Stimulated activated CD4-positive, alpha-beta T cell treated with anti-CD3 and anti-CD28 coated beads, Interleukin-2, amount 100 ng/mL, for 48 hours (primary cell): ENCODE data around the gene GRK2.

Experiments
- DNase-seq, 2 donors: peaks; one replicate each; pipeline ENCODE4 v3.0.0-alpha.2; 2020

The GRK2 gene

GRCh38 chr11:67301313-67301921 lies 35.1 kb downstream of the GRK2 start:
- no peak for DNase-seq

GRCh38 chr11:67301951-67302516 lies 35.8 kb downstream of the GRK2 start:
- DNase-seq = no peak

- no peak for DNase-seq
These were observed 36.4 kb downstream of the GRK2 start for GRCh38 chr11:67302571-67303131.

GRCh38 chr11:67303132-67303834 lies 37.0 kb downstream of the GRK2 start, which contains the start of gene SSH3:
SSH3 (plus strand) TSS chr11:67303530; CDS start chr11:67303626, 96 bp downstream.
- DNase-seq = peak in 1 of 2 donors; percentile 49

- DNase-seq = no peak
These were observed 37.6 kb downstream of the GRK2 start for GRCh38 chr11:67303835-67304411.

- DNase-seq = no peak
These were observed 38.3 kb downstream of the GRK2 start for GRCh38 chr11:67304511-67305113.

- no peak for DNase-seq
These were observed 40.7 kb downstream of the GRK2 start for GRCh38 chr11:67306769-67307544.

GRCh38 chr11:67307545-67308001 lies 41.3 kb downstream of the GRK2 start:
- DNase-seq = no peak

GRCh38 chr11:67308031-67308866 lies 42.0 kb downstream of the GRK2 start:
- no peak for DNase-seq

GRCh38 chr11:67309166-67309565 lies 42.9 kb downstream of the GRK2 start:
- DNase-seq = no peak

GRCh38 chr11:67309661-67310061 lies 43.4 kb downstream of the GRK2 start:
- no peak for DNase-seq

GRCh38 chr11:67310246-67311050 lies 44.2 kb downstream of the GRK2 start:
- no peak for DNase-seq

GRCh38 chr11:67311051-67311555 lies 44.8 kb downstream of the GRK2 start:
- no peak for DNase-seq

- DNase-seq = no peak
These were observed 45.3 kb downstream of the GRK2 start for GRCh38 chr11:67311556-67312082.

- no peak for DNase-seq
These were observed 46.1 kb downstream of the GRK2 start for GRCh38 chr11:67312187-67313021.

GRCh38 chr11:67313125-67313890 lies 47.0 kb downstream of the GRK2 start:
- no peak for DNase-seq

- DNase-seq = no peak
These were observed 47.9 kb downstream of the GRK2 start for GRCh38 chr11:67314218-67314617.

GRCh38 chr11:67315325-67315909 lies 49.1 kb downstream of the GRK2 start:
- no peak for DNase-seq
